GM23338 (cell line): ENCODE measurements around the gene FASTK. TPM values are rescaled to one million over a fixed set of nuclear protein-coding genes. Genes with fewer than 3 reads are reported as not detected.
A peak's percentile ranks its signal among the peaks of the same experiment; 100 is the strongest.

Experiments used
- ATAC-seq: fragments of 200-7000 bp; cut with Tn5 transposase; 3 replicates; pipeline ENCODE4 v1.9.1; 2020
- DNase-seq: peaks from one replicate; pipeline ENCODE4 v3.0.0-alpha.2; 2015; ENCODE audit warnings: low spot score
- H2AFZ ChIP-seq: fragments of 200-600 bp; sonication (generic); 2 replicates; pipeline ENCODE4 v1.8.0; 2016; ENCODE audit warnings: antibody characterized with exemption, mild to moderate bottlenecking, moderate library complexity
- H3F3A ChIP-seq: fragments of 200-600 bp; sonication (generic); replicated peaks from 2 replicates; pipeline ENCODE4 v1.8.0; 2017; ENCODE audit warnings: antibody characterized with exemption, mixed run types, low read depth
- H3K27ac ChIP-seq: fragments of 200-600 bp; sonication (generic); 2 replicates; pipeline ENCODE4 v1.6.1; 2016; ENCODE audit warnings: low read depth
- H3K27me3 ChIP-seq: fragments of 200-600 bp; sonication (generic); 2 replicates; pipeline ENCODE4 v1.8.0; 2016; ENCODE audit warnings: mild to moderate bottlenecking, mixed run types, moderate library complexity; ENCODE audit not compliant: insufficient read depth
- H3K36me3 ChIP-seq: fragments of 200-600 bp; sonication (generic); 2 replicates; pipeline ENCODE4 v1.8.0; 2016; ENCODE audit warnings: mild to moderate bottlenecking; ENCODE audit not compliant: insufficient read depth
- H3K4me1 ChIP-seq: fragments of 200-600 bp; sonication (generic); 2 replicates; pipeline ENCODE4 v1.8.0; 2016; ENCODE audit warnings: mild to moderate bottlenecking, moderate library complexity; ENCODE audit not compliant: insufficient read depth
- H3K4me2 ChIP-seq: fragments of 200-600 bp; sonication (generic); 2 replicates; pipeline ENCODE4 v1.7.1; 2017; ENCODE audit warnings: mixed run types
- H3K4me3 ChIP-seq: fragments of 200-600 bp; sonication (generic); 2 replicates; pipeline ENCODE4 v1.6.1; 2016; ENCODE audit warnings: mixed run types
- H3K79me2 ChIP-seq: fragments of 200-600 bp; sonication (generic); replicated peaks from 2 replicates; pipeline ENCODE4 v1.8.0; 2017; ENCODE audit warnings: mild to moderate bottlenecking; ENCODE audit not compliant: insufficient read depth
- H3K9me2 ChIP-seq: fragments of 200-600 bp; sonication (generic); 2 replicates; pipeline ENCODE4 v1.8.0; 2017; ENCODE audit not compliant: insufficient read depth
- H4K20me1 ChIP-seq: fragments of 200-600 bp; sonication (generic); replicated peaks from 2 replicates; pipeline ENCODE4 v1.8.0; 2017; ENCODE audit warnings: mild to moderate bottlenecking; ENCODE audit not compliant: insufficient read depth
- H3K27ac Mint-ChIP-seq: 2 replicates; pipeline ENCODE4 v1.8.0; 2020; ENCODE audit warnings: inconsistent platforms, mild to moderate bottlenecking, moderate library complexity, mixed read lengths
- H3K27me3 Mint-ChIP-seq: 3 replicates; pipeline ENCODE4 v1.8.0; 2022; ENCODE audit warnings: low read depth, mild to moderate bottlenecking, moderate library complexity, mixed read lengths, inconsistent platforms; ENCODE audit not compliant: insufficient read depth, poor library complexity
- H3K36me3 Mint-ChIP-seq: 3 replicates; pipeline ENCODE4 v1.8.0; 2021; ENCODE audit warnings: low read depth, mild to moderate bottlenecking, inconsistent platforms, moderate library complexity, mixed read lengths
- H3K4me1 Mint-ChIP-seq: 3 replicates; pipeline ENCODE4 v1.8.0; 2020; ENCODE audit warnings: mild to moderate bottlenecking, inconsistent platforms, mixed read lengths
- H3K4me3 Mint-ChIP-seq: 3 replicates; pipeline ENCODE4 v1.8.0; 2021; ENCODE audit warnings: moderate library complexity, mild to moderate bottlenecking, inconsistent platforms, mixed read lengths
- H3K9me3 Mint-ChIP-seq: 3 replicates; pipeline ENCODE4 v1.8.0; 2020; ENCODE audit warnings: moderate library complexity, mild to moderate bottlenecking, inconsistent platforms, mixed read lengths
- CREB1 ChIP-seq: fragments of 250-450 bp; sonication (Bioruptor Pico); IDR thresholded peaks from 2 replicates; pipeline ENCODE4 v1.5.0; 2020; ENCODE audit warnings: low read depth, mild to moderate bottlenecking, moderate library complexity
- CTCF ChIP-seq, 2 experiments: fragments of 200-600 bp in 1 of 2; sonication (generic) in 1 of 2; conservative IDR thresholded peaks; 2 replicates each; pipeline versions ENCODE4 v1.5.1 to v1.6.1; 2016 to 2017; ENCODE audit warnings: antibody characterized with exemption in 2 of 2, low read depth in 2 of 2, mild to moderate bottlenecking in 2 of 2, moderate library complexity in 1 of 2
- ETS1 ChIP-seq: IDR thresholded peaks from 2 replicates; pipeline ENCODE4 v1.6.1; 2016; ENCODE audit warnings: antibody characterized with exemption
- EZH2phosphoT487 ChIP-seq: fragments of 200-600 bp; sonication (generic); IDR thresholded peaks from one replicate; pipeline ENCODE4 v1.8.1; 2018; ENCODE audit warnings: antibody characterized with exemption; ENCODE audit not compliant: unreplicated experiment
- JUNB ChIP-seq: IDR thresholded peaks from one replicate; pipeline ENCODE4 v1.6.1; 2016; ENCODE audit warnings: antibody characterized with exemption; ENCODE audit not compliant: unreplicated experiment
- NANOG ChIP-seq: IDR thresholded peaks from 2 replicates; pipeline ENCODE4 v1.6.1; 2016; ENCODE audit warnings: antibody characterized with exemption, borderline replicate concordance
- POLR2AphosphoS5 ChIP-seq: IDR thresholded peaks from 2 replicates; pipeline ENCODE4 v1.6.1; 2016; ENCODE audit warnings: antibody characterized with exemption, low read depth
- STAT1 ChIP-seq: IDR thresholded peaks from one replicate; pipeline ENCODE4 v1.6.1; 2016; ENCODE audit warnings: antibody characterized with exemption; ENCODE audit not compliant: unreplicated experiment
- ZNF114 ChIP-seq: fragments of 250-450 bp; sonication (Bioruptor Pico); IDR thresholded peaks from 2 replicates; pipeline ENCODE4 v1.5.0; 2020; ENCODE audit warnings: mild to moderate bottlenecking, moderate library complexity
- ZNF331 ChIP-seq: fragments of 250-450 bp; sonication (Bioruptor Pico); IDR thresholded peaks from 2 replicates; pipeline ENCODE4 v1.5.0; 2020; ENCODE audit warnings: low read depth, mild to moderate bottlenecking, moderate library complexity
- ZNF462 ChIP-seq: fragments of 250-450 bp; sonication (Bioruptor Pico); IDR thresholded peaks from 2 replicates; pipeline ENCODE4 v1.5.0; 2020; ENCODE audit warnings: mild to moderate bottlenecking, moderate library complexity
- polyA plus RNA-seq: library from polyadenylated mRNA; unstranded; fragments of >200 nt; fragmentation: Nextera tagmentation; extraction: Ambion mirVana; gene quantifications from 2 replicates; pipeline ENCODE4 v1.2.1, GENCODE V29; 2016
- total RNA-seq: library from RNA; depleted of rRNA; stranded (reverse); fragments of >200 nt; shearing (Covaris generic); gene quantifications from 2 replicates; pipeline ENCODE4 v1.2.3, GENCODE V29; 2014

FASTK gene
- total and polyA plus RNA-seq, 2 experiments from 2014 or later: 37.4 to 57.4 TPM

GRCh38 chr7:151103973-151104372, 23.4 kb upstream of the FASTK start (continued):
- TF ChIP-seq ZNF462 (CRISPR knock-in tag) (no peak), POLR2AphosphoS5 (no peak), NANOG (no peak), ETS1 (no peak), EZH2phosphoT487 (no peak), CREB1 (CRISPR knock-in tag) (no peak), ZNF114 (CRISPR knock-in tag) (no peak), STAT1 (no peak)

DNA sequence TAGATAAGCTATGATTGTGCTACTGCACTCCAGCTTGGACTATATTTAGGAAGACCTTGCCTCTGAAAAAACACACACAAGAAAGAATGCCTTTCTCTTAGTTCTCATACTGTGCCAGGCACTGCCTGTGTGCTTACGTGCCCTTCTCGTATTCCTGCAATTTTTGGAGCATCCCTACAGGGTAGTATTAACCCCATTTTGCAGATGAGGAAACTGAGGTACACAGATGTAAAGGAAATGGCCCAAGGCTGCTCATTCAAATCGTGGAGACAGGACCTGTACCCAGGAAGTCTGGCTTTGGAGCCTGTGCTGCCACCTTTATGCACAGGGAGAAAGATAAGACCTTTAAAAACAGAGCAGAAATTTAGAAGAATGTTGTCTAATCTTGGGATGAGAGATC, 22.4 kb upstream of the FASTK start:
- Histone ChIP-seq H3K4me3 (no peak overlapping the region), H3K79me2 (peaks cover 71% of the 10 kb centered on the region), H4K20me1 (peaks cover 11% of the 10 kb centered on the region; the same call in 1 of the 2 replicates), H3K4me1 (peaks cover 52% of the 10 kb centered on the region), H3K27me3 (no peaks in the 10 kb centered on the region), H2AFZ (no peak overlapping the region), H3K27ac (no peak overlapping the region; the same call in 1 of the 2 replicates), H3K9me2 (no peaks in the 10 kb centered on the region), H3F3A (peaks cover 16% of the 10 kb centered on the region; the same call in 1 of the 2 replicates), H3K4me2 (peak overlapping the region; percentile 60), H3K36me3 (no peaks in the 10 kb centered on the region)
- no peak overlapping the region for H3K4me3 Mint-ChIP-seq
- H3K36me3 Mint-ChIP-seq: peaks cover 2% of the 10 kb centered on the region; the same call in 2 of the 3 replicates
- H3K4me1 Mint-ChIP-seq: peaks cover 42% of the 10 kb centered on the region
- DNase-seq (no peak), ATAC-seq (no peak)
- peaks cover 10% of the 10 kb centered on the region for H3K27me3 Mint-ChIP-seq
- H3K9me3 Mint-ChIP-seq: no peaks in the 10 kb centered on the region
- no peak overlapping the region for H3K27ac Mint-ChIP-seq
- TF ChIP-seq CTCF (conservative IDR thresholded peaks at IDR 0.05; ENCODE audit: low read depth in 2 of 2) (no peak), ZNF114 (CRISPR knock-in tag) (no peak), ZNF331 (CRISPR knock-in tag) (no peak), EZH2phosphoT487 (no peak), STAT1 (no peak), NANOG (no peak), JUNB (no peak), POLR2AphosphoS5 (no peak)
